ENCODE results near the gene ALDH1A1.

Gene ALDH1A1

GRCh38 chr9:72960446-72960845, 7.6 kb upstream of the ALDH1A1 start:
- DNase-seq (ENCODE audit: low read depth), result no peak
- H3K4me3 ChIP-seq (ENCODE audit: low read depth, low read length), result no peak overlapping the region
- no peak for TF ChIP-seq CTCF (IDR thresholded peaks at IDR 0.05; ENCODE audit: low read depth, low read length, missing control alignments)

GRCh38 chr9:72958485-72959281, 5.8 kb upstream of the ALDH1A1 start:
- no peak for TF ChIP-seq CTCF (IDR thresholded peaks at IDR 0.05; ENCODE audit: low read depth, low read length, missing control alignments)
- no peak for DNase-seq (ENCODE audit: low read depth)
- H3K4me3 ChIP-seq (ENCODE audit: low read depth, low read length), result no peak overlapping the region

GRCh38 chr9:72955571-72955970, 2.7 kb upstream of the ALDH1A1 start:
- TF ChIP-seq CTCF (IDR thresholded peaks at IDR 0.05; ENCODE audit: low read depth, low read length, missing control alignments), result no peak
- no peak overlapping the region for H3K4me3 ChIP-seq (ENCODE audit: low read depth, low read length)
- no peak for DNase-seq (ENCODE audit: low read depth)

GRCh38 chr9:72955126-72955455, 2.2 kb upstream of the ALDH1A1 start:
- no peak for TF ChIP-seq CTCF (IDR thresholded peaks at IDR 0.05; ENCODE audit: low read depth, low read length, missing control alignments)
- H3K4me3 ChIP-seq (ENCODE audit: low read depth, low read length), result no peak overlapping the region
- DNase-seq (ENCODE audit: low read depth), result no peak

GRCh38 chr9:72954431-72955125, 1.7 kb upstream of the ALDH1A1 start:
- H3K4me3 ChIP-seq (ENCODE audit: low read depth, low read length), result no peak overlapping the region
- no peak for DNase-seq (ENCODE audit: low read depth)
- no peak for TF ChIP-seq CTCF (IDR thresholded peaks at IDR 0.05; ENCODE audit: low read depth, low read length, missing control alignments)

- H3K4me3 ChIP-seq (ENCODE audit: low read depth, low read length), result no peak overlapping the region
- no peak for DNase-seq (ENCODE audit: low read depth)
- no peak for TF ChIP-seq CTCF (IDR thresholded peaks at IDR 0.05; ENCODE audit: low read depth, low read length, missing control alignments)
Observed at GRCh38 chr9:72952381-72952690, 517 bp downstream of the ALDH1A1 start.

Measured in GM12864 (cell line).